Myocyte (in vitro differentiated cells): ENCODE data around the gene MSANTD2. TPM values are rescaled to one million over a fixed set of nuclear protein-coding genes. Genes with fewer than 3 reads are reported as not detected.

Experiments
- total RNA-seq: library from RNA; depleted of rRNA; stranded (reverse); fragments of >200 nt; gene quantifications from 2 replicates; pipeline ENCODE4 v1.2.3, GENCODE V29; 2014

Gene MSANTD2
- total RNA-seq, 1 donor from 2014 or later, result 5.7 TPM

Other genes starting within 250 kb of the MSANTD2 start
- not detected in 2 replicates for gene OR8A1, start 230.4 kb downstream of the MSANTD2 start, total RNA-seq
- not detected in 2 replicates for gene PANX3, start 189.0 kb downstream of the MSANTD2 start, total RNA-seq
- gene TBRG1, start 177.5 kb downstream of the MSANTD2 start, total RNA-seq, result 21.7 and 23.8 TPM in 2 replicates
- 14.4 and 14.8 TPM in 2 replicates for gene SIAE, start 126.7 kb downstream of the MSANTD2 start, total RNA-seq
- gene SPA17, start 126.5 kb downstream of the MSANTD2 start, total RNA-seq, result 4.6 and 7.7 TPM in 2 replicates
- not detected in 2 replicates for gene NRGN, start 60.5 kb downstream of the MSANTD2 start, total RNA-seq
- gene VSIG2, start 48.2 kb downstream of the MSANTD2 start, total RNA-seq, result not detected in 2 replicates
- gene ESAM, start 38.1 kb downstream of the MSANTD2 start, total RNA-seq, result 0.08 and 0.26 TPM in 2 replicates
- gene ROBO3, start 65.0 kb upstream of the MSANTD2 start, total RNA-seq, result 14.1 and 17.0 TPM in 2 replicates
- gene ROBO4, start 97.5 kb upstream of the MSANTD2 start, total RNA-seq, result 3.4 and 10.5 TPM in 2 replicates
- gene HEPN1, start 118.8 kb upstream of the MSANTD2 start, total RNA-seq, result not detected in 2 replicates
- gene HEPACAM, start 135.6 kb upstream of the MSANTD2 start, total RNA-seq, result not detected in 2 replicates
- 1.7 and 1.8 TPM in 2 replicates for gene CCDC15, start 153.8 kb upstream of the MSANTD2 start, total RNA-seq